Ureter (tissue), 1 donor: Measurements from ENCODE around the gene WNK2. TPM values are rescaled to one million over a fixed set of nuclear protein-coding genes. Genes with fewer than 3 reads are reported as not detected.

ENCODE experiments used
- DNase-seq: peaks from one replicate; pipeline ENCODE4 v3.0.0-alpha.2; 2020; ENCODE audit warnings: low spot score
- total RNA-seq: library from RNA; stranded (reverse); gene quantifications from one replicate; pipeline ENCODE4 v1.2.4, GENCODE V29; 2023
- donor health status: DM: yes; HTN: yes; CAD: no.

WNK2 gene
- total RNA-seq, 1 donor from 2014 or later: 40.0 TPM

- peak; percentile 32 for DNase-seq
Observed at GRCh38 chr9:93254806-93255493, 71.0 kb downstream of the WNK2 start.

GRCh38 chr9:93255494-93255867, 71.5 kb downstream of the WNK2 start:
- DNase-seq: peak; percentile 14

GRCh38 chr9:93255994-93256877, 72.3 kb downstream of the WNK2 start:
- peak; percentile 36 for DNase-seq

- peak; percentile 37 for DNase-seq
Observed at GRCh38 chr9:93256878-93257807, 73.2 kb downstream of the WNK2 start.

- DNase-seq: no peak
Observed at GRCh38 chr9:93257808-93258331, 73.9 kb downstream of the WNK2 start.

GRCh38 chr9:93258419-93258817, 74.5 kb downstream of the WNK2 start:
- DNase-seq: no peak

- peak; percentile 36 for DNase-seq
Observed at GRCh38 chr9:93258818-93259489, 75.0 kb downstream of the WNK2 start.

- DNase-seq: peak; percentile 36
Observed at GRCh38 chr9:93259490-93260262, 75.7 kb downstream of the WNK2 start.

- DNase-seq: peak; percentile 41
Observed at GRCh38 chr9:93260263-93261066, 76.5 kb downstream of the WNK2 start.

- no peak for DNase-seq
Observed at GRCh38 chr9:93261281-93261680, 77.3 kb downstream of the WNK2 start.

- peak; percentile 38 for DNase-seq
Observed at GRCh38 chr9:93261735-93262523, 78.0 kb downstream of the WNK2 start.

GRCh38 chr9:93262537-93263310, 78.8 kb downstream of the WNK2 start:
- peak; percentile 41 for DNase-seq

- peak; percentile 32 for DNase-seq
Observed at GRCh38 chr9:93263334-93264229, 79.6 kb downstream of the WNK2 start.

- DNase-seq: peak; percentile 30
Observed at GRCh38 chr9:93264338-93265125, 80.6 kb downstream of the WNK2 start.

- DNase-seq: no peak
Observed at GRCh38 chr9:93265301-93265971, 81.5 kb downstream of the WNK2 start.
